Epidermal melanocyte (primary cell): ENCODE data around the gene TSPOAP1.

Experiments
- DNase-seq: peaks from one replicate; pipeline ENCODE4 v3.0.0; 2011; ENCODE audit warnings: low spot score; ENCODE audit not compliant: insufficient read length

The TSPOAP1 gene, protein sequence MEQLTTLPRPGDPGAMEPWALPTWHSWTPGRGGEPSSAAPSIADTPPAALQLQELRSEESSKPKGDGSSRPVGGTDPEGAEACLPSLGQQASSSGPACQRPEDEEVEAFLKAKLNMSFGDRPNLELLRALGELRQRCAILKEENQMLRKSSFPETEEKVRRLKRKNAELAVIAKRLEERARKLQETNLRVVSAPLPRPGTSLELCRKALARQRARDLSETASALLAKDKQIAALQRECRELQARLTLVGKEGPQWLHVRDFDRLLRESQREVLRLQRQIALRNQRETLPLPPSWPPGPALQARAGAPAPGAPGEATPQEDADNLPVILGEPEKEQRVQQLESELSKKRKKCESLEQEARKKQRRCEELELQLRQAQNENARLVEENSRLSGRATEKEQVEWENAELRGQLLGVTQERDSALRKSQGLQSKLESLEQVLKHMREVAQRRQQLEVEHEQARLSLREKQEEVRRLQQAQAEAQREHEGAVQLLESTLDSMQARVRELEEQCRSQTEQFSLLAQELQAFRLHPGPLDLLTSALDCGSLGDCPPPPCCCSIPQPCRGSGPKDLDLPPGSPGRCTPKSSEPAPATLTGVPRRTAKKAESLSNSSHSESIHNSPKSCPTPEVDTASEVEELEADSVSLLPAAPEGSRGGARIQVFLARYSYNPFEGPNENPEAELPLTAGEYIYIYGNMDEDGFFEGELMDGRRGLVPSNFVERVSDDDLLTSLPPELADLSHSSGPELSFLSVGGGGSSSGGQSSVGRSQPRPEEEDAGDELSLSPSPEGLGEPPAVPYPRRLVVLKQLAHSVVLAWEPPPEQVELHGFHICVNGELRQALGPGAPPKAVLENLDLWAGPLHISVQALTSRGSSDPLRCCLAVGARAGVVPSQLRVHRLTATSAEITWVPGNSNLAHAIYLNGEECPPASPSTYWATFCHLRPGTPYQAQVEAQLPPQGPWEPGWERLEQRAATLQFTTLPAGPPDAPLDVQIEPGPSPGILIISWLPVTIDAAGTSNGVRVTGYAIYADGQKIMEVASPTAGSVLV (N-terminal part only)

DNA sequence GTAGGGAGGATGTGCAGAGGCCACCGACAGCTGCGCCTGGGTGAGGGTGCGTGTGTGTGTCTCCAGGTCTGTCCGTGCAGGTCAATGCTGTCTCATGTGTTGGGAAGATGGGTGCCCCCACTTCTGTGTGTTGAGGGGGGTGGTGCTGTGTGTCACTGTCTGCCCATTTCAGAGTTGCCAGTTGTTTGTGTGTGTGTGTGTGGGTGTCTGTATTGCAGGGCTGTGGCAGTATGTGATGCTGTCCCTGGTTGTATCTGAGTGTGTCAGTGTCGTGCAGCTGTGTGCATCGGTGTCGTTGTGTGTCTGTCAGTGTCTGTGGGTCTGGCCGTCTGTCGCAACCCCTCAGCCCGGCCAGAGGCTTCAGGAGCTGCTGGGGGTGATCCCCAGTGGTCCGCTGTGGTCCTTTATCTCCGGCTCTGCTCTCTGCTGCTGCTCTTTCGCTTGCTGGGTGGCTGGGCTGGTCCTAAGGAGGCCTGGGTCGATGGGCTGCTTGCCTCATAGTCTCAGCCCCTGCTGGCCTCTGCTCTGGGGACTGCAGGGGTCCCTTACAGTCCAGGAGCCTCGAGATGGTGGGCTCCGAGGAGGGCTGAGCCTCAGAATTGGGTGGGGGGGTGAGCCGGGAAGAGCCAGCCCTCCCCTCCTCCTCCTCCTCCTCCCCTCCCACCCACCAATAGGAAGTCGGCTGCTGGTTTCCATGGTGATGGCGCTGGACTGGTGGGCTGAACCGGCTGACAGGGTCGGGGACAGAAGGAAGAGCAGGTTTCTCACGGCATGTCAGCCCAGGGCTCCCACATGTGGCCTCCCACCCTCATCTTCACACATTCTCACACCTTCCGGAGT, at the start of gene TSPOAP1:
Gene TSPOAP1, minus strand, starts transcription at position 601 of the 840 bp plus-strand sequence. CDS start 875 bp downstream, outside the sequence.
- no peak for DNase-seq

DNA sequence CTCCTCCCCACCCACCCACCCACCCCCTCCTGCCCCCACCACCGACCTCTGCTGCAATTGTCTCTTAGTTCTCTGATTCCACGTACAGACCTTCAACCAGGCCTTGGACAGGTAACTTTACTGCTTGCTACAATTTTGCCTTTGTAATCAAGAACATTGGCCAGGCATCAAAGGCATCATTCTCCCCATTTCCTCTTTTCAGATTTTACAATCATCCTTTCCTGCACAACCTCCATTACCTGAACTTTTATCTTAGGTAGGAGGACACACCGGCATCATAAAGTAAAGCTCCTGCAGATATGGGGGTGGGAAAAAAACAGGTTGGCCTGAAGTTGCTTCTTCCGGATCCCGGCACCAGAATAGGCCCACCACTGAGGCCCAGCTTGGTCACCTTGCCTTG, 49.1 kb upstream of the TSPOAP1 start:
- DNase-seq = no peak

DNA sequence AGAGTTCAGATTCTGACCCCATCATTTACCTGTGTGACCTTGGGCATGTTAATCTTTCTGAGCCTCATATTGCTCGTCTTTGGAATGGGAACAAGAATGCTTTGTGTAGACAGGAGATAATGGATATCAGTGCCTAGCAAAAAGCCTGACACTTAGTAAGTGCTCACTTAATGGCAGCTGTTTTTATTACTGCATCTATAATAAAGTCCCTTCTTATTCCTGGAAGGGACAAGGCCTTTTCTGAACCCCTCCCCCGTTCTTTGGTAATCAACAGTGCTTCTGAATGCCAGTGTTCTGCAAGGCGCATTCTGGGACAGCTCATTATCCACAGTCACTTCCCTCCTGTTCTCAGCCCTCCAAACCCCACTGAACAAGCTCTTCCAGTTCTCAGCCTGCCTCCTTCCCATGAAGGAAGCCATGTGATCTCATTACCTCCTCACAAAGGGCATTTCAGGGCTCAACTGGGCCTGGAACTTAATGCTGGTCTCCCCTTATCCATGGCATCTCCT, 48.6 kb upstream of the TSPOAP1 start:
- no peak for DNase-seq

DNA sequence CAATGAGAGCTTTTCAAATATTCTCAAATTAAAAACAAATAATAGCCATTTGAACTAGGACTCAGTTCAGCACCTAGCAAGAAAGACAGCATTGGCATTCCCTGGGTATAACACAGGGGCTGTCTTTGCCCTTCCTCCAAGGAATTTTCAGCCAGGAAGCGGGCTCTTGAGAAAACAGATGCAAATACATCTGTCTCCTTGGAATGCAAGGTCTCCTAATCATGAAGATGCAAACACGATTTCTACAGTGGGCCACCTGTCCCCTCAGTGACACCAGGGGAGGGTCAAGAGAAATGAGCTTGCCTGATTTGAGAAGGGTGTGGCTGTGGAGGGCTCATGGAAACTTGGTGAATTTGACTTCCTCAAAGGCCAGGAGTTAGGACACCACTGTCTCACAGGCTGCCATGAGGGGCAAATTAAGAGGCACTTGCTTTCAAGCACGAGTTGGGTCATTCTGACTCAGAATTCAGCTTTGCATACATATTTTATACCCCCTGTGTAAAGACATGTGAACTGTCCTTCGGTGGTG, 47.9 kb upstream of the TSPOAP1 start:
- DNase-seq = no peak

DNA sequence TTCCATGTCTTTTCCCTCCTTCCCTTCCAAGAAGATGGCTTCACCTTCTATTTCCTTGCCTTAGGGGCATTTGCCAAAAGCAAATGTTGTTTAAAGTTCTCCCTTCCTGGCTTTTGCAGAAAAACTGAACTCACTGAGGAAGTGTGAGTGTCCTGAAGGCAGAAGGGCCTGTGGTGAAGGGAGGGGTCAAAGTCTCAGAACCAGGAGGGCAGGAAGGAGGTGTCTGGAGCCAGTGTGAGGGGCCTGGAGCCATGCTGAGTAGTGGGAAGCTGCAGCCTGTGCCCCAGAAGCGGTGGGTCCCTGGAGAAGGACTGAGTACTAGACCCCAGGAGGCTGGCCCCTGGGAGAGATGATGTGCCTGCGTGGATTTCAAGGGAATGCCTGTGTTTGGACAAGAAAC, 47.2 kb upstream of the TSPOAP1 start:
- no peak for DNase-seq

DNA sequence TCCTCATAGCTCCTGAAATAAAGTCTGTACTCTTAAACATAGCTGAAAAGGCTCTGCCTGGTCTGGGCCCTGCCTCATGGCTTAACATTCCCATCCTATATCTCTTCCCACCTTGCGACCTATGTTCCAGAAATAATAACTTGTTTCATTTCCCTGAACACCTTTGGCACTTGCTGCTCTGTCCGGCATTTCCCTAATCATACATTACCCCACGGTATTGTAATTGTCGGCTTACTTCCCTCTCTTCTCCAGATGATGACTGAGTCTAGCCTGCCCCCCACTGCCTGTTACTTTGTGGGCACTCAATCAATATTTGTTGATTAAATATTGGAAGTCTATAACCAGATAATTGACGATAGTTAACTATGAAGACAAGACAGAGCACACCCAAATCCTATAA, 46.7 kb upstream of the TSPOAP1 start:
- no peak for DNase-seq

DNA sequence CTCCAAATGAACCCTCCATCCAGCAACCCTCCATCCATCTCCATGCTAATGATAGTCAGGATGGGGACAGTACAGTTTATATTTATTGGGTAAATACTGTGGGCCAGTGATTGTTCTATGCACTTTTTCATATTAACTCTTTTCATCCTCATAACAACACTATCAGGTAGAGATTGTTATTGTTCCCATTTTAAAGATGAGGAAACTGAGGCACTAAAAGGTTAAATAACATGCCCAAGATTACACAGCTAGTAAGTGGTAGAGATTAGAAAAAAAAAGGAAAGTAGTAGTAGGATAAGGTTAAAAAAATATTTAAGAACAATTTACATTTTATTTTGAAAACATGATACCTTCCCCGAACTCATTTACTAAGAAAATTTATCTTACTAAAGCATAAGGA, 45.3 kb upstream of the TSPOAP1 start:
- DNase-seq = no peak

DNA sequence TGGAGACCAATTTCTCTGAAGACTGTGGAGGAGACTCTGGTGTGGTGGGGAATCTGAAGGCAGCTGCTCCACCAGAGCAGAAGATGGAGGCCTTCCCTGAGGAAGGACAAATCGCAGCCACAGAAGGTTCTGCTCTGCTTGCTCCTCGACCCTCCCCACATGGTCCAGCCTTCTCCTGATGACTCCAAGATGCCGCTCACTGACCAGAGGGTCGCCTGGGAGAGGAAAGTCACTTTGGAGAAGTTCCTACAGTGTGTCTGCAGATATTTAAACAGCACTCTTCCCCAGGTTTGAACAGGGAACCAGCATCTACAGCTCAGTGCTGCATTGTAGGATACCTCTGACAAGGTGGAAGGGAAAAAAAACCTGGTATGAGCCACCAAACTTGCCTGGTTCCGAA, 44.4 kb upstream of the TSPOAP1 start:
- DNase-seq = no peak

DNA sequence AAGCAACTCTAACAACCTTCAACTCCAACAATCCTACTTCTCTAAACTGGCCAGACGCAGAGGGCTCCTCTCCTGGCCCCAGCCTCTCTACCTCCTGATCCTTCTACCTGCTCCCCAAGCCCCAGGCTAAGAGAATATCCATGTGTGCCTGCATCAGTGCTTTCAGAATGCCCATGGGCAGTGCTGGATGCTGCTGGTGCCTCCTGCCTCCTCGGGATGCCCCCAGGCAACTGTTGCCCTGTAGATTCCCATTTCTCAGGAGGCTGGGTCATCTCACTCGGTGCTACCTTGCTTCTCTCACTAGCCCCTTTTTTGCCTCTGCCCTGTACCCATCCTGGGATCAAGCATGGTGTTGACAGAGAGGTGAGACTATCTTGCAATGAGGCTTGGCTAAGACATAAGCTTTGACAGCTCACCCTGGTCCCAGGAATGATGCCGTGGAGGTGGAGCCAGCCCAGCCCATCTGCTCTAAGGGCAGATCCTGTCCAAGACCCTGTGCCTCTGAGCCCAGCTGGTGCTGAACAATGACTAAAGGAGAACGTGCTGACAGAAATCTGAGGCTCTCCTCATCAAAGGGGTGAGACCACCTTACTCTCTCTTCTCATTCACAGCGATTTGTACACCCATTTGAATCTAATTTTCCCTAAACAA, 42.8 kb upstream of the TSPOAP1 start:
- DNase-seq = no peak

DNA sequence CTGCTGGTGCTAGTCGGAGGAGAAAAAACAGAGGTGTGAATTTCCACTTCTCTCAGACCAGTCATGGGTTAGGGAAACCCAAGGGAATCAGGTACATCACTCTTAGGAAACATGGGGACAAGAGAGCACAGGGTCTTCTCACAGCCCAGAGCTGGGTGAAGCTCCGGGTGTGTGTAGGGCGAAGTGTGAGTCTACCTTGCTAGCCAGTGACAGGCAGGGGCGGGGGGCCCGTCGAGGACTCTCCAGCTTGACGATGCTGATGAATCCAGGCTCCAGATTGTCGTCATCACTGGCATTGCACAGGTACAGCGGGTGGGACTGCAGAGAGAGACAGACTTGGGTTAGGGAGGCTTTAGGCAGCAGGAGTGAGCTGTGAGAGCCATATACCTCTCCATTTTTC, 42.1 kb upstream of the TSPOAP1 start:
- DNase-seq = no peak

DNA sequence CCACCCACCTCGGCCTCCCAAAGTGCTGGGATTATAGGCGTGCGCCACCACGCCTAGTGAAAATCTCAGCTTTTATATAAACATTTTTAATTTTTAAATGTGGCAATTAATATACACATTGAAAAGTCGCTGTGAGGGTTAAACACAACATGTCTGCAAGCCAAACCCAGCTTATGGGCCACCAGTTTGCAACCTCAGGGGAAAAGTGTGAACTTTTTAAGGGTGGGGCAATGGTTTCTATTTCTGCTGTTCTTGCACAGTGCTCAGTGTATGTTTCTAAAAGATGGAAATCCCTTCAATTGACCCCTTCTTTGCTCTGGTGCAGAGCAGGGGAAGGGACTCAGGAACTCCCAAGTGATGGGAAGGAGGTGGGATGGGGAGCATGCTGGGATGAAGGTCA, 41.7 kb upstream of the TSPOAP1 start:
- no peak for DNase-seq

DNA sequence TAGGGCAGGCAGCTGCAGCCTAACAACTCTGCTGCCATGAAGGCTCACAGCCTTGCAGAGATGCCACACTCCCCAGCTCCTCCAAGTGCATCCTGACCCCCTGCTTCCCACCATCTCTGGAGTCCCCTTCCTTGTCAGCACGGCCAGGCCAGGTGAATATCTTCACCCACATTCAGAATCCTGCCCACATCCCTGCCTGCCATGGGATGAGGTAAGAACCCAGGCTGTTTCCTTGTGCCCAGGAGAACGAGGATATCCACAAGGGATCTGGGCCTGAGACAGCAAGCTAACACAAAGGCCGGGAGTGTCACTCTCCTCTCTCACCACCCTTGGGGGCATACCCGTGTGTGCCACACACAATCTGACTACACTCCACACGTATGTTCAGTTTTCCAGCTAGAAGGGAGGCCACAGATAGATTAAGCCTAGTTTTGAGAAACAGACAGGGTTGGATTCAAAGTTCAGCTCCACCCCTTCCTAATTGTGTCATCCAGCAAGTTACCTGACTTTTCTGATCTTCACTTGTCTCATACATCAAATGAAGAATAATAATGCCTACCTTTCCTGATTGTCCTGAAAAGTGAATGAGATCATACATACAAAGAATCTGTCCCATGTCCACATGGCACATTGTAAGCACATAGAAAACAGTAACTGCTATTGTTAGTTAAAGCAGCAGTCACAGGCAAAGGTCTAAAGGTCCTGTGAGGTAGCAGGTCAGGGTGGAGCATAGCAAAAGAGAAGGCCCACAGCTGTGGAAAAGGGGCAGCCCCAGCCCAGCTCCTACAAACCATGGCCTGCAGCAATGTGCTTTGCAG, 40.8 kb upstream of the TSPOAP1 start:
- no peak for DNase-seq

DNA sequence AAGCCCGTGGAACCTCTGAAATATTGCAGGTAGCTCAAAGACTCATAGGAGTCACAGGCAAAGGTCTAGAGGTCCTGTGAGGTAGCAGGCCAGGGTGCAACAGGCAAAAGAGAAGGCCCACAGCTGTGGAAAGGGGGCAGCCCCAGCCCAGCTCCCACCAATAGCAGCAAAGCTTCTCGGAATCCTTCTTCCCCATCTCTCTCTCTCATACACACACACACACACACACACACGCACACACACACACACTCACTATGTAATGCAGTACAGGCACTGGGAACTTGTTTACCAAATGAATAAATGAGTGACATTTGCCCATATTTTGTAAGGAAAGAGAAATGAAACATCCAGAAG, 40.2 kb upstream of the TSPOAP1 start:
- no peak for DNase-seq

DNA sequence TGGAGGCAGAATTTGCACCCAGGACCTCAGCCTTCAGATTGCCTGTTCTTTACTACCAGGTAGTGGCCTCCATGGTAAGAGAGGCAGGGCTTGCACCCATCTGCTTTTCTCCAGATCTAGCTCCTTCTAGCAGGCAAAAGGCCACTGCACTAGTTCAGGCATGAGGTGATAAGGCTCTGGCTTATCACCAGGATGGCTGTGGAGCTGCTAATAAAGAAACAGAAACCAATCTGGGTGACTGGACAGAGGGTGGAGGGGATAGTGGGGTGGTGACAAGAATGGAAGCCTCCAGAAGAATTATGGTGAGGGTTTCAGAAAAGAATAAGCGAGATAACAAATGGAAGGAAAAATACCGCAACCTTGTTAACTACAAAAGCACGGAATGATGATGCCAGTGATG, 38.9 kb upstream of the TSPOAP1 start:
- DNase-seq = no peak

DNA sequence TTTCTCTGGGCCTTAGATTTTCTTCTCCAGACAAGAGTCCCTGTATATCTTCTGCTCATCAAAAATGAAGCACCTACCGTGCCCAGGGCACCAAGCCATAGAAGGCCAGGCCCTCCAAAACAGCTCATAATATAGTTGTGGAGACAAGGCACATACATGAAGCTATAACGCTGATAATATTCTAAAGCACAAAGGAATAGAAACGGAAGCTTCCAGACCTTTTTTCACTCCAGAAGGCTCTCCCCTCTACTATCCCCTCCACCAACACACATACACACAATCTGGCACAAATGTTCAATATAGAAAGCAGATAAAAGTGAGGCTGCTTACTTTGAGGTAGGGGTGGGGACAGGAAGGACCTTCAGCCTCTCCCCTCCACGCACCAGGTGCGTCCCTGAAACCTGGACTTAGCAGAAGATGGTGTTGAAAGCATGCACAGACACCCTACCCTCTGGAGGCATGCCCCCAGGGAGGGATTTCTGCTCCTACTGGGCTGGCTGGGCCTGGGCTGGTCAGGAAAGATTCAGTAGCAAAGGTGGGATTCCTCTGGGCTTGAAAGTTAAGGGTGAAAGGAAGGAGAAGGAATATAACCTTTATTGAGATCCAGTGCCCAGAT, 37.5 kb upstream of the TSPOAP1 start:
- no peak for DNase-seq

DNA sequence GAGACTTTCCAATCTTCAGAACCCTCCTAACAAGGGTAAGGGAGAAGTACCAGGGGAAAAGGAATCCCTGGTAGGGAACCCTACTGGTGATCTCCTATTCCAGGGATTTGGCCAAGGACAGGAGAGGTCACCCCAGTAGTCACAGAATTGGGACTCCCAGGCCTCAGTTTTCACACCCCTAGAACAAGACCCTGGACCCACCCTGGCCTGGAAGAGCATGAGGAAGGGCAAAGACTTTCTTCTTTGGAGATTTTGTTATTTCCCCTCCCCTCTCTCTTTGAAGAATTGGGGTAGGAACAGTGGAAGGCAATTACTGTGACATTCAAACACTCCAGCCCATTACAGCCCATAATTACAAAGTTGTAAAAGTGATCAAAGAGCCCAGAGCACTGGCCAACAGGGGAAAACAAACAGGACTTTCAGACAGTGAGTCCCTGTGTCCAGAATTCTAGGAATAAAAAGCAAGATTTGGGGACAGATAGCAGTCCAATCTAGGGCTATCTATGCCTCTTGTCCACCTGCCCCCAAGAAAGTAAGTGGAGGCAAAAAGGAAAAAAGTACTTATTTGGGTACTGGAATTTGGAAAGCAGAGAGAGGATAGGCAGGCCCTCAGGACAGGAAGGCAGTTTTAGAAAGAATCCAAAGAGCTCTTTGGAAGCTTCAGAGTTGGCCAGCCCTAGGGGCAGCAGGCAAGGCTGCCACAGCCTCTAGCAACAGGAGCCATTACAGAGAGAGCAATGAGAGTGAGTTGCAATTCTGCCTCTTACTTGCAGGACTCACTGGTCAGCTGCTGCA, 36.8 kb upstream of the TSPOAP1 start:
- DNase-seq = no peak

DNA sequence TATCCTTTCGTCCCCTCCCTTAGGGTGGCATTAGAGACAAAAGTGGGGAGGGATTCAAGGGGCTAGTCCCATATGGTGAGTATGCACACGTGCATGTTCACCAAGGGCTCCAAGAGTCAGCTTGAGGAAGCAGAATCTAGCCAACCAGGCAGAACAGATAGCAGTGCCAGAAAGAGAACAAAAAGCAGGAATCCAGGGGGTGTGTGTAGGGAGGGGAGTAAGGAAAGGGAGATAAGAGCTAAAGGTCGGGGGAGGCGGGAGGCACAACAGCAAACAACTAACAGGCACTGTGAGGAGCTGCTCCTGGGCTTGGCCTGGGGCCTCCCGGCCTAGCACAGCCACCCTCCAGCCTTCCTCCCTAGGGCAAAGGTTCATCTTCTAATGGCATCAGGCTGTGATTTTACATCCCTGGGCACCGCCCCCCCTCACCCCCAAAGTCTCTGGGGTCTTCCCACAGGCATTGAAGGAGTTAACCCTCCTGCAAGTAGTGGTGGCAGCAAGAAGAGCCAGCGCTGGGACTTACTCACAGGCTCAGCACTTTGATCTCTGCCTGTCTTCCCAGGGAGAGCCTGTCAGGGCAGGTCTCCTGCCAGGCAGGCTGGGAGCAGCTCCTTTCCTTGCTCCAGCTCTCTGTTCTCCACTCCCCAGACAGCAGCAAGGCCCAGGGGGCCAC, 35.8 kb upstream of the TSPOAP1 start:
- no peak for DNase-seq
